GF-D8 (cell line): ENCODE results near the gene PSKH1.

Experiments
- DNase-seq: peaks from one replicate; lab custom pipeline; 2025; lab: John Stamatoyannopoulos, UW

The PSKH1 gene

GRCh38 chr16:67865318-67865717 lies 27.7 kb upstream of the PSKH1 start:
- no peak for DNase-seq

GRCh38 chr16:67868290-67868689 lies 24.8 kb upstream of the PSKH1 start:
- DNase-seq, result no peak

- no peak for DNase-seq
Observed at GRCh38 chr16:67869653-67870052, 23.4 kb upstream of the PSKH1 start.

GRCh38 chr16:67871256-67871655 lies 21.8 kb upstream of the PSKH1 start:
- DNase-seq, result no peak

GRCh38 chr16:67872131-67872630 lies 20.9 kb upstream of the PSKH1 start:
- no peak for DNase-seq

- peak; percentile 22 for DNase-seq
Observed at GRCh38 chr16:67872631-67873434, 20.2 kb upstream of the PSKH1 start, which contains the start of gene EDC4. Gene EDC4 (plus strand): TSS chr16:67873052. CDS start chr16:67873262, 210 bp downstream.

GRCh38 chr16:67873435-67874370 lies 19.4 kb upstream of the PSKH1 start:
- DNase-seq, result no peak

- no peak for DNase-seq
Observed at GRCh38 chr16:67874372-67874771, 18.7 kb upstream of the PSKH1 start.

- no peak for DNase-seq
Observed at GRCh38 chr16:67877064-67877463, 16.0 kb upstream of the PSKH1 start.

GRCh38 chr16:67878232-67878631 lies 14.8 kb upstream of the PSKH1 start:
- no peak for DNase-seq

GRCh38 chr16:67878846-67879245 lies 14.2 kb upstream of the PSKH1 start:
- no peak for DNase-seq

- no peak for DNase-seq
Observed at GRCh38 chr16:67879462-67879861, 13.6 kb upstream of the PSKH1 start.

GRCh38 chr16:67879936-67880335 lies 13.1 kb upstream of the PSKH1 start:
- DNase-seq, result no peak

GRCh38 chr16:67880584-67880983 lies 12.5 kb upstream of the PSKH1 start:
- no peak for DNase-seq

GRCh38 chr16:67881621-67882161 lies 11.4 kb upstream of the PSKH1 start:
- DNase-seq, result no peak

GRCh38 chr16:67882374-67883145 lies 10.5 kb upstream of the PSKH1 start:
- DNase-seq, result no peak

GRCh38 chr16:67883146-67883871 lies 9.7 kb upstream of the PSKH1 start:
- DNase-seq, result no peak

- no peak for DNase-seq
Observed at GRCh38 chr16:67883872-67884261, 9.2 kb upstream of the PSKH1 start.

GRCh38 chr16:67884684-67885083 lies 8.4 kb upstream of the PSKH1 start, which contains the start of gene NRN1L:
Gene NRN1L (plus strand): TSS chr16:67884885. CDS start chr16:67884904, 19 bp downstream.
- DNase-seq, result no peak

GRCh38 chr16:67885545-67885944 lies 7.5 kb upstream of the PSKH1 start:
- no peak for DNase-seq

- DNase-seq, result no peak
Observed at GRCh38 chr16:67885976-67886375, 7.1 kb upstream of the PSKH1 start.
